HL-60 (cell line): Measurements from ENCODE around the gene ARMC9.

Experiments
- POLR2AphosphoS5 ChIP-seq: IDR thresholded peaks from 2 replicates; pipeline ENCODE4 v1.6.1; 2012; ENCODE audit warnings: low read depth
- SPI1 ChIP-seq: IDR thresholded peaks from 2 replicates; pipeline ENCODE4 v1.6.1; 2012; ENCODE audit warnings: low read depth, mild to moderate bottlenecking, borderline replicate concordance
- TF ChIP-seq, protein P1 (sequence below): IDR thresholded peaks from one replicate; pipeline ENCODE4 v1.5.1; 2011; ENCODE audit warnings: low read length, control low read depth, inconsistent platforms; ENCODE audit not compliant: insufficient read depth
- TF ChIP-seq, protein P2 (sequence below): IDR thresholded peaks from 2 replicates; pipeline ENCODE4 v1.6.1; 2012; ENCODE audit warnings: low read depth; ENCODE audit not compliant: insufficient replicate concordance

DNA sequence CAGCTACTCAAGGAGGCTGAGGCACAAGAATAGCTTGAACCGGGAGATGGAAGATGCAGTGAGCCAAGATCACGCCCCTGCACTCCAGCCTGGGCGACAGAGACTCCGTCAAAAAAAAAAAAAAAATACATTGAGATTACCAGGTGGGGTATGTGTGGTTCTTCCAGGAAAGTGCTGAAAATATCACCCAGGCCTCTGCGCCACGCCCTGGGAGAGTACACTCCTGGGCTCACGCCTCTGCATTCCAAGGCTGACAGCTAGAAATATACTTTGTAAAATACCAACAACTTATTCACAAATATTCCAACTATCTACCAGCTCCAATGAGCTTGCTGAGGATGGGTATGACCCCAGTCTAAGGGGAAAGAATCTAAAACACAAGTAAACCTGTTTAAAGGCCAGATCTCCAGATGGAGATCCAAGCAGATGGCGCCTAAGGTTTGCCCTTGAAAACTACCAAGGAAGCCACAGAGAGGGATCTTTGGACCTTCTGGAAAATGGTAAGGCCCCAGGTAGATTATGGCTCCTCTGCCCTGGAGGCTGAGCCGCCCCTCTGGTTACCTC, 175.4 kb downstream of the ARMC9 start:
- TF ChIP-seq SPI1, result no peak
- TF ChIP-seq, protein P1, sequence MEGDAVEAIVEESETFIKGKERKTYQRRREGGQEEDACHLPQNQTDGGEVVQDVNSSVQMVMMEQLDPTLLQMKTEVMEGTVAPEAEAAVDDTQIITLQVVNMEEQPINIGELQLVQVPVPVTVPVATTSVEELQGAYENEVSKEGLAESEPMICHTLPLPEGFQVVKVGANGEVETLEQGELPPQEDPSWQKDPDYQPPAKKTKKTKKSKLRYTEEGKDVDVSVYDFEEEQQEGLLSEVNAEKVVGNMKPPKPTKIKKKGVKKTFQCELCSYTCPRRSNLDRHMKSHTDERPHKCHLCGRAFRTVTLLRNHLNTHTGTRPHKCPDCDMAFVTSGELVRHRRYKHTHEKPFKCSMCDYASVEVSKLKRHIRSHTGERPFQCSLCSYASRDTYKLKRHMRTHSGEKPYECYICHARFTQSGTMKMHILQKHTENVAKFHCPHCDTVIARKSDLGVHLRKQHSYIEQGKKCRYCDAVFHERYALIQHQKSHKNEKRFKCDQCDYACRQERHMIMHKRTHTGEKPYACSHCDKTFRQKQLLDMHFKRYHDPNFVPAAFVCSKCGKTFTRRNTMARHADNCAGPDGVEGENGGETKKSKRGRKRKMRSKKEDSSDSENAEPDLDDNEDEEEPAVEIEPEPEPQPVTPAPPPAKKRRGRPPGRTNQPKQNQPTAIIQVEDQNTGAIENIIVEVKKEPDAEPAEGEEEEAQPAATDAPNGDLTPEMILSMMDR, result no peak
- TF ChIP-seq POLR2AphosphoS5, result no peak
- TF ChIP-seq, protein P2, sequence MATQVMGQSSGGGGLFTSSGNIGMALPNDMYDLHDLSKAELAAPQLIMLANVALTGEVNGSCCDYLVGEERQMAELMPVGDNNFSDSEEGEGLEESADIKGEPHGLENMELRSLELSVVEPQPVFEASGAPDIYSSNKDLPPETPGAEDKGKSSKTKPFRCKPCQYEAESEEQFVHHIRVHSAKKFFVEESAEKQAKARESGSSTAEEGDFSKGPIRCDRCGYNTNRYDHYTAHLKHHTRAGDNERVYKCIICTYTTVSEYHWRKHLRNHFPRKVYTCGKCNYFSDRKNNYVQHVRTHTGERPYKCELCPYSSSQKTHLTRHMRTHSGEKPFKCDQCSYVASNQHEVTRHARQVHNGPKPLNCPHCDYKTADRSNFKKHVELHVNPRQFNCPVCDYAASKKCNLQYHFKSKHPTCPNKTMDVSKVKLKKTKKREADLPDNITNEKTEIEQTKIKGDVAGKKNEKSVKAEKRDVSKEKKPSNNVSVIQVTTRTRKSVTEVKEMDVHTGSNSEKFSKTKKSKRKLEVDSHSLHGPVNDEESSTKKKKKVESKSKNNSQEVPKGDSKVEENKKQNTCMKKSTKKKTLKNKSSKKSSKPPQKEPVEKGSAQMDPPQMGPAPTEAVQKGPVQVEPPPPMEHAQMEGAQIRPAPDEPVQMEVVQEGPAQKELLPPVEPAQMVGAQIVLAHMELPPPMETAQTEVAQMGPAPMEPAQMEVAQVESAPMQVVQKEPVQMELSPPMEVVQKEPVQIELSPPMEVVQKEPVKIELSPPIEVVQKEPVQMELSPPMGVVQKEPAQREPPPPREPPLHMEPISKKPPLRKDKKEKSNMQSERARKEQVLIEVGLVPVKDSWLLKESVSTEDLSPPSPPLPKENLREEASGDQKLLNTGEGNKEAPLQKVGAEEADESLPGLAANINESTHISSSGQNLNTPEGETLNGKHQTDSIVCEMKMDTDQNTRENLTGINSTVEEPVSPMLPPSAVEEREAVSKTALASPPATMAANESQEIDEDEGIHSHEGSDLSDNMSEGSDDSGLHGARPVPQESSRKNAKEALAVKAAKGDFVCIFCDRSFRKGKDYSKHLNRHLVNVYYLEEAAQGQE, result no peak
